GM12864 (cell line): ENCODE measurements around the gene EXOC6.

Source experiments
- DNase-seq: peaks from one replicate; pipeline ENCODE4 v3.0.0-alpha.2; 2011; ENCODE audit warnings: low read depth
- H3K4me3 ChIP-seq: 2 replicates; pipeline ENCODE4 v1.5.1; 2011; ENCODE audit warnings: mild to moderate bottlenecking, low read depth, low read length, control low read depth
- CTCF ChIP-seq: IDR thresholded peaks from 2 replicates; pipeline ENCODE4 v1.5.1; 2011; ENCODE audit warnings: low read depth, mild to moderate bottlenecking, moderate library complexity, low read length, control low read depth, inconsistent platforms; ENCODE audit errors: missing control alignments

EXOC6 gene

DNA sequence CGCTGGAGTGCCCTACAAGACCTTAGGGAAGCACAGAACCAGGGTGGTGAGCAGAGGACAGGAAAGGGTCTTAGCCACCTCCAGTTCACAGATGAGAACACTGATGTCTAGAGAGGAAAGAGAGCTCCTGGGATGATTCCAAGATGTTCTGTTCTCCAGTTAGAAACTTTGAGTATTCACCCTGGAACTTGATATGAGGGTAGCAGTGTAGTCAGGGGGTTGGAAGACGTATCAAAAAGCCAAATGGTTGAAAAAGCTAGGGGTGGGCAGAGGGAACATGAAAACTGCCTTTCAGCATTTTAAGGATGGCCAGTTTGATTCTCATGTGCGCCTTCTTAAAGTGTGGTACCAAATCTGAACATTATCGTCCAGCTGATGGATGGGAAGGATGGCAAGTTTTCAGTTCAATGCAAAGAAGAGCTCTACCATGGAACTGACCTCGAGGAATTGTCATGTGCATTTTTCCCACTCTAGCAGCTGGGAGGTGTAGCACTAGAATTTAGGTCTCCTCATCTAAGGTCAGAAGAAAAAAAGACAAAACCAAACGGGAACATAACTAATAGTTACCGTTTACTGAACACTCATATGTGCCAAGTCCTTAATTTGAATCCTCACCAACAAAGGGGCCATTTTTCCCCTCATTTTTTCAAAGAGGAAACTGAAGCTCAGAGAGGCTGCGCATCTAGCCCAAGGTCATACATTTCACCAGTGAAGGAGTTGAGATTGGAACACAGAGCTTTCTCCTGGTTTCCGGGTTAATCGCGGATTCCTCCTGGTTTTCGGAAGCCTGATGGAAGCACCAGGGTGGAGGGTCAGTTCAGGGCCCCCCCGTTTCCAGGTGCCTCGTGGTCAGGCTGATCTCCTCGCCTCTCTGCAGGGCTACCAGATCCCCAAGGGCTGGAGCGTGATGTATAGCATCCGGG, 219.4 kb downstream of the EXOC6 start:
- no peak overlapping the region for H3K4me3 ChIP-seq
- no peak for TF ChIP-seq CTCF
- no peak for DNase-seq

DNA sequence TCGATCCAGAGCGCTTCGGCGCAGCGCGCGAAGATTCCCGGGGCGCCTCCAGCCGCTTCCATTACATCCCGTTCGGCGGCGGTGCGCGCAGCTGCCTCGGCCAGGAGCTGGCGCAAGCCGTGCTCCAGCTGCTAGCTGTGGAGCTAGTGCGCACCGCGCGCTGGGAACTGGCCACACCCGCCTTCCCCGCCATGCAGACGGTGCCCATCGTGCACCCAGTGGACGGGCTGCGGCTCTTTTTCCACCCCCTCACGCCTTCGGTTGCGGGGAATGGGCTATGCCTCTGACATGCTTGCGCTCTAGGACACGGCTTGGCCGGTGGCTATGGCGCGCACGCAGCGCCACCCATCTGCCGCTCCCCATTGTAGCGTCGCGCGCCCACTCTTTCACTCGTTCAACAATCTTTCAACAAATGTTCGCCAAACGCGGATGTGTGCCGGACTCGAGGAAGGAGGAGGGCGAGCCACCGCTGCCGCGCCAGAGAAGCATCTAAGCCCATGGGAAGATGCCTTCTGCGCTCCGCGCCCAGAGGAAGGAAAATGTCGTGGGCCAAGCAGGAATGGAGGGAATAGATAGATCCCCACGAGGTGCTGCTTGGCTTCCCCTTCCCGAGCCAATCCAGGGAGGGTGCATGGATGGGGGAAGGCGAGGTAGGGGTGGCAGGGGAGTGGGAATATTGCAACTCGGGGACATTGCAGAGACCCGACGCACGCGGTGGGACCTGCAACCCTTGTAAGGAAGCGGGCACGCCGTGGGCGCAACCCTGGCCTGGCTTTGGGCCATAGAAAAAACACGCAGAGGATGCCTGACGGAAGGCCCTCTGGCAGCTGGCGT, 220.3 kb downstream of the EXOC6 start:
- no peak for TF ChIP-seq CTCF
- no peak for DNase-seq
- no peak overlapping the region for H3K4me3 ChIP-seq

DNA sequence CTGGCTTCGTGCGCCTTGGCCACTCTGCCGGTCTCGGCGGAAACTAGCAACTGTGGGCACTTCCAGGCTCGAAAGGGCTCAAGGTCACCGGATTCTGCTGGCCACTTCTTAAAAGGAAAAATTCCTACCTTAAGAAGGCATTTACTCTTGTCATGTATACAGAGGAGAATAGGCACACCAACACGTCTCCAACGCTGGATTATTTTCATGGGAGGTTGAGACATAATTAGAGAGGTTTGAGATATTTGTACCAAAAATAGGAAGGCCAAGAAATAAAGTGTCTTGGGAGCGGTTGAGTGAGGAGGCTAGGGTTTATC, 220.9 kb downstream of the EXOC6 start:
- TF ChIP-seq CTCF, result no peak
- no peak overlapping the region for H3K4me3 ChIP-seq
- DNase-seq, result no peak

GRCh38 chr10:93070378-93071176, 222.3 kb downstream of the EXOC6 start:
- TF ChIP-seq CTCF, result no peak
- H3K4me3 ChIP-seq, result no peak overlapping the region
- no peak for DNase-seq

DNA sequence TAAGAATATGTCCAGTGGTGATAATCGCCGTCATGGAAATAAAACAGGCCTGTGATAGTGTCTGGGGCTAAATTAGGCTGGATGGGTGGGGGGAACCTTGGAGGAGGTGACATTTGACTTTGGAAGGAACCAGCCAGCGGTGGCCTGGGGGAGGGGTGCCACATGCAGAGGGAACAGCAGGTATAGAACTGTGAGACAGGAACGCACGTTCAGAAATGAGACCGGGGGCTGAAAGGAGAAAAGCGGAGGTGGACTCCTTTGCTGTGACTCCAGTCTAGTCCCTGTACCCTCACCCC, 222.8 kb downstream of the EXOC6 start:
- H3K4me3 ChIP-seq, result no peak overlapping the region
- no peak for DNase-seq
- TF ChIP-seq CTCF, result no peak

- no peak for TF ChIP-seq CTCF
- no peak for DNase-seq
- H3K4me3 ChIP-seq, result no peak overlapping the region
Measured at GRCh38 chr10:93071674-93072224, 223.4 kb downstream of the EXOC6 start.
